Left hindlimb (tissue), 1 donor: ENCODE results near the gene CEBPE.

Experiments
- DNase-seq: peaks from one replicate; pipeline ENCODE4 v3.0.0-alpha.2; 2018

The CEBPE gene

GRCh38 chr14:23101986-23102625, 16.9 kb downstream of the CEBPE start:
- no peak for DNase-seq

GRCh38 chr14:23101213-23101970, 17.7 kb downstream of the CEBPE start:
- no peak for DNase-seq

GRCh38 chr14:23099212-23099861, 19.7 kb downstream of the CEBPE start:
- DNase-seq, result no peak

- DNase-seq, result no peak
Measured at GRCh38 chr14:23097786-23098185, 21.3 kb downstream of the CEBPE start.

GRCh38 chr14:23095196-23096108, 23.6 kb downstream of the CEBPE start, which contains the start of gene C14orf119:
Gene C14orf119 (plus strand): TSS chr14:23095505. CDS start chr14:23097659, 2,154 bp downstream.
- DNase-seq, result peak; percentile 100

- DNase-seq, result peak; percentile 88
Measured at GRCh38 chr14:23094666-23095195, 24.3 kb downstream of the CEBPE start, which contains the start of gene ACIN1. Gene ACIN1 (minus strand): TSS chr14:23095136. CDS start chr14:23095112, 24 bp downstream.

GRCh38 chr14:23093991-23094665, 24.9 kb downstream of the CEBPE start:
- no peak for DNase-seq

GRCh38 chr14:23093526-23093925, 25.5 kb downstream of the CEBPE start:
- DNase-seq, result no peak

GRCh38 chr14:23093104-23093503, 26.0 kb downstream of the CEBPE start:
- DNase-seq, result no peak

GRCh38 chr14:23091294-23092225, 27.5 kb downstream of the CEBPE start:
- DNase-seq, result no peak

GRCh38 chr14:23090254-23090636, 28.8 kb downstream of the CEBPE start:
- DNase-seq, result no peak

- DNase-seq, result no peak
Measured at GRCh38 chr14:23089498-23090253, 29.4 kb downstream of the CEBPE start.

GRCh38 chr14:23086565-23086964, 32.5 kb downstream of the CEBPE start:
- DNase-seq, result no peak

- DNase-seq, result no peak
Measured at GRCh38 chr14:23085458-23085857, 33.6 kb downstream of the CEBPE start.

- DNase-seq, result no peak
Measured at GRCh38 chr14:23080474-23080873, 38.6 kb downstream of the CEBPE start.

- no peak for DNase-seq
Measured at GRCh38 chr14:23079716-23080115, 39.3 kb downstream of the CEBPE start.

- DNase-seq, result no peak
Measured at GRCh38 chr14:23078692-23079116, 40.4 kb downstream of the CEBPE start.

GRCh38 chr14:23077962-23078361, 41.1 kb downstream of the CEBPE start:
- no peak for DNase-seq

GRCh38 chr14:23076785-23077408, 42.2 kb downstream of the CEBPE start:
- no peak for DNase-seq
